COR-L47 (cell line): Measurements from ENCODE around the gene PPP1R36.
"Not testable (repeated sequence)": the region's sequence is repeated elsewhere in the genome, so short reads cannot be mapped to it uniquely, and the experiment has no call there.

Source experiments
- DNase-seq: peaks from one replicate; lab custom pipeline; 2025; lab: John Stamatoyannopoulos, UW

Gene PPP1R36

DNA sequence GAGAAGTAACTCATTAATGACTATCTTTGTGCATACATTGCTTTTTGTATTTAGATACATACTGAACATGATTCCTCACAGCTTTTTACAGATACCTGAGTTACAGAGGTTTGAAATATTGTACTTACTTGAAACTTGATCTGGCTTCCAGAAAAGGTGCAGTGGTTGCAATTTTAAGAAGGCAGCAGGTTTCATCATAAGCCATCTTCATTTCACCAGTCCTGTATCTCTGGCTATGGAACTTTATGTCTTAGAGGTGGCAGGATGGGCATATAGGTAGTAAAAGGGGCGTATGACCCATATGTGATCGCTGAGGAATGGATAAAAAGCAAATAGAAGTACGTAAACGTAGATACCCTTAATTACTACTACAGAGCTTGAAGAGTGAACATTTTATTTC is 31.5 kb upstream of the PPP1R36 start:
- DNase-seq = no peak

- no peak for DNase-seq
Measured at GRCh38 chr14:64520699-64521098, 29.1 kb upstream of the PPP1R36 start.

GRCh38 chr14:64522591-64523355 is 27.0 kb upstream of the PPP1R36 start:
- DNase-seq = no peak

DNA sequence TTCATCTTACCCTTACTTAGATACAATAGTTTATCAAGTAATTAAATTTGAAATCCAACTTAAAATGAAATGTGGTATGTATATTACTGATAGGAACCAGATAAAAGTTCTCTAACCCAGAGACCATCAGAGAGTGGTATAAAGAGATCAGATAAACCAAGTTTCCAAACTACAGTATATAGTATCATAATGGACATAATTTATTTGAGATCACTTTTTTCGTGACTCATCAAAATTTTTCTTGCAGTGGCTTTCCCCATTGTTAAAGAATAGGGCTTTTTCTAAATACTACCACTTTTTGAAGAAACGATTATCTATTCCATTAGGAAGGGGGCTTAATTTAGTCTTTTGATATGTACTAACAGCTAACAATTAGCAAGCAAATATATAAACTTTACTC is 24.4 kb upstream of the PPP1R36 start:
- DNase-seq = no peak

DNA sequence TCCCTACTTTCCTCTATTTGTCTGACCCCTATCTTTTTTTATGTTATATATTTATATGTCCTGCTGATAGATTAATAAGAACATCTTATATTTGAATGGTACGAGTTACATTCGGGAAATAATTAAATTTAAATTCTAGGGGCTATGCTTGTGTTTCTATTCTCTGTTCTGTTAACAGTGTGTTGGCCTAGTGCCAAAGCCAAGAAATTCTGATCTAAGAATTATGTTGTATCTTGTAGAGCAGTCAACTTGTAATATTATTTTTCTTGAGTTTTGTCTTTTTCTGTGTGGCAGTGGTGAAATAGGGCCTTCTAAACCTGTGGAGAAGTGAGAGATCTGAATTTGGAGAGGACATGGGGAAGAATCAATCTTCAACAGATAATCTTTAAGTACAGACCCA is 18.2 kb upstream of the PPP1R36 start:
- no peak for DNase-seq

- no peak for DNase-seq
Measured at GRCh38 chr14:64536488-64537245, 13.1 kb upstream of the PPP1R36 start.

DNA sequence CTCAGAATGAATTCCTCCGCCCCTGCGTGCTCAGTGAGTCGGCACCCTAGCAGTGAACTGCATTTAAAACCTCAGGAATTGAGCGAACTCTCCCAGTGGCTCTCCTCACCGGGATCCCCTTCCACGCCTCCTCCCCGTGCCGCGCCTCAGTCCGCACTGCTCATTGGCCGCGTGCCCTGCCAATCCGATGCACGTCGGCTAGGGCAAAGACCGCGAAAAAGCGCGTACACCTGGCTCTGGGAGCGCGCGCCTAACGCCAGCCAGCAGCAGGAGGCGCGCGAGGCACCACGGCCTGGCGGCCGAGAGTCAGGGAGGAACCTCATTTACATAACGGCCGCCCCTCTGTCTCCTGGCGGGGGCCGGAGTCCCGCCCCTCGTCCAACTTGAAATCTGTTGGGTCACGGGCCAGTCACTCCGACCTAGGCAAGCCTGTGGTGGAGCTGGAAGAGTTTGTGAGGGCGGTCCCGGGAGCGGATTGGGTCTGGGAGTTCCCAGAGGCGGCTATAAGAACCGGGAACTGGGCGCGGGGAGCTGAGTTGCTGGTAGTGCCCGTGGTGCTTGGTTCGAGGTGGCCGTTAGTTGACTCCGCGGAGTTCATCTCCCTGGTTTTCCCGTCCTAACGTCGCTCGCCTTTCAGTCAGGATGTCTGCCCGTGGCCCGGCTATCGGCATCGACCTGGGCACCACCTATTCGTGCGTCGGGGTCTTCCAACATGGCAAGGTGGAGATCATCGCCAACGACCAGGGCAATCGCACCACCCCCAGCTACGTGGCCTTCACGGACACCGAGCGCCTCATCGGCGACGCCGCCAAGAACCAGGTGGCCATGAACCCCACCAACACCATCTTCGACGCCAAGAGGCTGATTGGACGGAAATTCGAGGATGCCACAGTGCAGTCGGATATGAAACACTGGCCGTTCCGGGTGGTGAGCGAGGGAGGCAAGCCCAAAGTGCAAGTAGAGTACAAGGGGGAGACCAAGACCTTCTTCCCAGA is 9.3 kb upstream of the PPP1R36 start, which contains the start of gene HSPA2:
TSS of gene HSPA2 (plus strand) at position 534 of the 995 bp plus-strand sequence. CDS start at position 643, 109 bp downstream.
- DNase-seq = no peak

GRCh38 chr14:64541261-64541971 is 8.3 kb upstream of the PPP1R36 start:
- no peak for DNase-seq

DNA sequence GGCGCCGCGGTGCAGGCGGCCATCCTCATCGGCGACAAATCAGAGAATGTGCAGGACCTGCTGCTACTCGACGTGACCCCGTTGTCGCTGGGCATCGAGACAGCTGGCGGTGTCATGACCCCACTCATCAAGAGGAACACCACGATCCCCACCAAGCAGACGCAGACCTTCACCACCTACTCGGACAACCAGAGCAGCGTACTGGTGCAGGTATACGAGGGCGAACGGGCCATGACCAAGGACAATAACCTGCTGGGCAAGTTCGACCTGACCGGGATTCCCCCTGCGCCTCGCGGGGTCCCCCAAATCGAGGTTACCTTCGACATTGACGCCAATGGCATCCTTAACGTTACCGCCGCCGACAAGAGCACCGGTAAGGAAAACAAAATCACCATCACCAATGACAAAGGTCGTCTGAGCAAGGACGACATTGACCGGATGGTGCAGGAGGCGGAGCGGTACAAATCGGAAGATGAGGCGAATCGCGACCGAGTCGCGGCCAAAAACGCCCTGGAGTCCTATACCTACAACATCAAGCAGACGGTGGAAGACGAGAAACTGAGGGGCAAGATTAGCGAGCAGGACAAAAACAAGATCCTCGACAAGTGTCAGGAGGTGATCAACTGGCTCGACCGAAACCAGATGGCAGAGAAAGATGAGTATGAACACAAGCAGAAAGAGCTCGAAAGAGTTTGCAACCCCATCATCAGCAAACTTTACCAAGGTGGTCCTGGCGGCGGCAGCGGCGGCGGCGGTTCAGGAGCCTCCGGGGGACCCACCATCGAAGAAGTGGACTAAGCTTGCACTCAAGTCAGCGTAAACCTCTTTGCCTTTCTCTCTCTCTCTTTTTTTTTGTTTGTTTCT is 7.6 kb upstream of the PPP1R36 start:
- no peak for DNase-seq

DNA sequence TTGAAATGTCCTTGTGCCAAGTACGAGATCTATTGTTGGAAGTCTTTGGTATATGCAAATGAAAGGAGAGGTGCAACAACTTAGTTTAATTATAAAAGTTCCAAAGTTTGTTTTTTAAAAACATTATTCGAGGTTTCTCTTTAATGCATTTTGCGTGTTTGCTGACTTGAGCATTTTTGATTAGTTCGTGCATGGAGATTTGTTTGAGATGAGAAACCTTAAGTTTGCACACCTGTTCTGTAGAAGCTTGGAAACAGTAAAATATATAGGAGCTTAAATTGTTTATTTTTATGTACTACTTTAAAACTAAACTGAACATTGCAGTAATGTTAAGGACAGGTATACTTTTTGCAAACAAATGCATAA is 6.9 kb upstream of the PPP1R36 start:
- DNase-seq = no peak

GRCh38 chr14:64544607-64545312 is 5.0 kb upstream of the PPP1R36 start:
- DNase-seq = no peak

GRCh38 chr14:64549016-64549415 is 745 bp upstream of the PPP1R36 start:
- no peak for DNase-seq

- DNase-seq = no peak
Measured at GRCh38 chr14:64550621-64551333, 1.0 kb downstream of the PPP1R36 start.

DNA sequence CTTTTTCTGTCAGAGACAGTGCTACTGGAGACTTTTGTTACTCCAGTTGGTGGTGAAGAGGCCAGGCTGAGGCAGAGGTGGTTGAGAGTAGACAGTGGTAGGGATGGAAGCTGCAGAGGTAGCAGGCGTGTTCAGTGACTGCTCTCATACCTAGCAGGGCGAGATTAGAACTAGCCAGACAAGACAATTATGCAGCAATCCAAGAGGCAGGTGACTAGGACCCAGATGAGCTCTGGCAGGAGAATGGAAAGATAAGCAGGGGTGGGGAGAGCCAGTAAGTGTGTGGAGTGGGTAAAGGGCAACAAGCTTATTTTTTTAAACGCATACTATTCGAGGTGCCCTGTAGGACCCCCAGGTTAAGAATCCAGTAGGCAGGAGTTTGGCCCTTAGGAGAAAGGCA is 4.8 kb downstream of the PPP1R36 start:
- DNase-seq = no peak

- DNase-seq = no peak
Measured at GRCh38 chr14:64556526-64556925, 6.8 kb downstream of the PPP1R36 start.

- DNase-seq = not testable (repeated sequence)
Measured at GRCh38 chr14:64558216-64558615, 8.5 kb downstream of the PPP1R36 start.

- no peak for DNase-seq
Measured at GRCh38 chr14:64561631-64562030, 11.9 kb downstream of the PPP1R36 start.

DNA sequence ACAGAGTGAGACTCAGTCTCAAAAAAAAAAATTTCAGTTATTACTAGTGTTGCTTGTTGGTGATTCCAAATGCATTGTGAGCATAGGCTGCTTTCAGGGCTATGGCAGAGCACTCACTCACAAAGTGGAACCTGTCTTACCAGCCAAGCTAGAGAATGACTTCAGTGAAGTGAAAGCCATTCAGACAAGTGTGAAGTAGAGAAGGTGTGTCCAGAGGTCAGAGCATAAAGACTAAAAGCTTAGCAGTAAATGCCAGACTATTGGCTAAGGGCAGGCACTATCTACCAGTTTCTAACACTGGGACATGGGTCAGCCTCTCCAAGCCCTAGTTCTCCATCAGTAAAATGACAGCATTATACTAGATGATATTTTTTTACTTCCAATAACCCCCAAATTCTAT is 12.7 kb downstream of the PPP1R36 start:
- no peak for DNase-seq

- no peak for DNase-seq
Measured at GRCh38 chr14:64563696-64564095, 13.9 kb downstream of the PPP1R36 start.
